ENCODE results near the gene PCDHB8.
"Not testable (repeated sequence)": the region's sequence is repeated elsewhere in the genome, so short reads cannot be mapped to it uniquely, and the experiment has no call there.

The PCDHB8 gene

GRCh38 chr5:141177577-141178191 lies at the start of gene PCDHB8:
Gene PCDHB8 (plus strand): TSS chr5:141177790. CDS start chr5:141178035, 245 bp downstream.
- not testable (repeated sequence) for DNase-seq

GRCh38 chr5:141135030-141135717 lies 42.4 kb upstream of the PCDHB8 start, which contains the start of gene PCDHB5:
Gene PCDHB5 (plus strand): TSS chr5:141135206. CDS start chr5:141135435, 229 bp downstream.
- no peak for DNase-seq

GRCh38 chr5:141135718-141136266 lies 41.8 kb upstream of the PCDHB8 start:
- no peak for DNase-seq

GRCh38 chr5:141137346-141137745 lies 40.2 kb upstream of the PCDHB8 start:
- not testable (repeated sequence) for DNase-seq

GRCh38 chr5:141149812-141150211 lies 27.8 kb upstream of the PCDHB8 start, which contains the start of gene PCDHB6:
Gene PCDHB6 (plus strand): TSS chr5:141150057. CDS start chr5:141150258, 201 bp downstream.
- DNase-seq: no peak

- DNase-seq: no peak
Measured at GRCh38 chr5:141150224-141150992, 27.2 kb upstream of the PCDHB8 start.

- DNase-seq: no peak
Measured at GRCh38 chr5:141150993-141151325, 26.6 kb upstream of the PCDHB8 start.

- not testable (repeated sequence) for DNase-seq
Measured at GRCh38 chr5:141151632-141152031, 26.0 kb upstream of the PCDHB8 start.

GRCh38 chr5:141152096-141152495 lies 25.5 kb upstream of the PCDHB8 start:
- DNase-seq: not testable (repeated sequence)

GRCh38 chr5:141155540-141156374 lies 21.8 kb upstream of the PCDHB8 start:
- no peak for DNase-seq

GRCh38 chr5:141157356-141157755 lies 20.2 kb upstream of the PCDHB8 start:
- DNase-seq: not testable (repeated sequence)

GRCh38 chr5:141157901-141158300 lies 19.7 kb upstream of the PCDHB8 start:
- DNase-seq: not testable (repeated sequence)

GRCh38 chr5:141172381-141173204 lies 5.0 kb upstream of the PCDHB8 start, which contains the start of gene PCDHB7:
Gene PCDHB7 (plus strand): TSS chr5:141172644. CDS start chr5:141172836, 192 bp downstream.
- no peak for DNase-seq

- DNase-seq: not testable (repeated sequence)
Measured at GRCh38 chr5:141174291-141175104, 3.1 kb upstream of the PCDHB8 start.

GRCh38 chr5:141175933-141176332 lies 1.7 kb upstream of the PCDHB8 start:
- DNase-seq: no peak

GRCh38 chr5:141179371-141179770 lies 1.8 kb downstream of the PCDHB8 start:
- DNase-seq: not testable (repeated sequence)

GRCh38 chr5:141179876-141180275 lies 2.3 kb downstream of the PCDHB8 start:
- not testable (repeated sequence) for DNase-seq

- no peak for DNase-seq
Measured at GRCh38 chr5:141180313-141180712, 2.7 kb downstream of the PCDHB8 start.

GRCh38 chr5:141182248-141182647 lies 4.7 kb downstream of the PCDHB8 start, which contains the start of gene PCDHB16:
Gene PCDHB16 (plus strand): TSS chr5:141182387. CDS start chr5:141182560, 173 bp downstream.
- no peak for DNase-seq
